ENCODE measurements around the gene RNF25. TPM values are rescaled to one million over a fixed set of nuclear protein-coding genes. Genes with fewer than 3 reads are reported as not detected.

The RNF25 gene
- total and polyA plus RNA-seq, 2 of the 4 experiments (the other 2 are of a cell fraction), result 56.5 to 78.1 TPM

DNA sequence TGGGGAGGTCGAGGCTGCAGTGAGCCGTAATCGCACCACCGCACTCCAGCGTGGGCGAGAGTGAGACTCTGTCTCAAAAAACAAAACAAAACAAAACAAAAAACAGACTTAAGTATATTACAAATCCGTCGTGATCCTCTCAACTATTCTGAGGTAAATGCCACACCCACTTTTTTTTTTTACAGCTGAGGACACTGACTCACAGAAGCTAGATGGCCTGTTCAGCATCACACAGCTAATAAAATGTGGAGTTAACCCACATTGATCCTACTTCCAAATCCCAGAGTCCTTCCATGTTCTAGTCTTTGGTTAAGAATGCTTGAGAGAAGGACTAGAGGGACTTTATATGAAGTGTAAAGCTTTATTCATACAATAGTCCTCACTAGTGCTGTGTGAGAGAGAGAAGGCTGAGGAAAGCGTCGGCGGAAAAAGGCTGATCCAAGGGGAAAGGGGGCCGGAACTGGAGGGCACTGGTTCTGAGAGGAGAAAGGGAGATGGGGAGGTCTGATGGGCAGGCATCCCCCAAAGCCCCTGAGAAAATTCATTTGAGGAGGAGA is 627 bp downstream of the RNF25 start:
- H3K18ac ChIP-seq (ENCODE audit: low read depth, low read length), result no peak overlapping the region
- H2BK15ac ChIP-seq (ENCODE audit: low read depth, low read length), result no peak overlapping the region
- 0 out of 2 replicates have a peak overlapping the region, but pooled peaks have one; percentile 18 for H3K23ac ChIP-seq (ENCODE audit: low read depth, low read length)
- peak overlapping the region; percentile 72 for H4K5ac ChIP-seq (ENCODE audit: low read depth, low read length)
- dilution Hi-C loops (cut with HindIII; ENCODE audit: low sequenced_read_pairs, unreplicated experiment) (no loop called here), in situ Hi-C loops (cut with MboI; ENCODE audit: low sequenced_read_pairs) (no loop called here), intact Hi-C loops (cut with micrococcal nuclease) (no loop called here)
- no peaks in the 10 kb centered on the region for H3K9me3 ChIP-seq (ENCODE audit: control insufficient read depth, insufficient read depth, low read length)
- H3K9ac ChIP-seq (ENCODE audit: low read depth, low read length), result peak overlapping the region; percentile 87
- no peaks in the 10 kb centered on the region for H3K27me3 ChIP-seq (ENCODE audit: control insufficient read depth, insufficient read depth, low read length)
- H3K79me1 ChIP-seq (ENCODE audit: low read depth in 1 of 2, low read length in 2 of 2), result peaks cover 39% of the 10 kb centered on the region in 2 experiments
- 81% methylated on average over 5 of the region's 12 CpGs; no CpG with 5 or more reads in 1 of the 2 experiments for WGBS, 2 experiments (ENCODE audit: extremely low coverage in 2 of 2, insufficient read length in 1 of 2)
- peaks cover 2% of the 10 kb centered on the region; the same call in 1 of the 2 replicates for H3K4me1 ChIP-seq (ENCODE audit: control insufficient read depth, insufficient read depth, low read length)
- H4K91ac ChIP-seq (ENCODE audit: insufficient read depth, low read depth, low read length), result peak overlapping the region; percentile 19; the same call in 1 of the 2 replicates
- ATAC-seq (ENCODE audit: low read depth) (no peak; the same call in 1 of the 2 replicates), DNase-seq (peak; percentile 20)
- peak overlapping the region; percentile 96 for H2AFZ ChIP-seq (replicated peaks; ENCODE audit: low read length, poor library complexity)
- peak overlapping the region; percentile 62 for H2AK5ac ChIP-seq (ENCODE audit: low read depth, low read length)
- no peak overlapping the region for H3K56ac ChIP-seq (ENCODE audit: extremely low read depth, insufficient read depth, low read length)
- H3K4ac ChIP-seq (ENCODE audit: low read depth, low read length), result peak overlapping the region; percentile 76
- peak overlapping the region; percentile 81 for H3K27ac ChIP-seq (ENCODE audit: insufficient read depth, low read length)
- peaks cover 18% of the 10 kb centered on the region for H3K36me3 ChIP-seq (ENCODE audit: control insufficient read depth, insufficient read depth, low read length)
- H3K9me1 ChIP-seq (ENCODE audit: insufficient read depth, low read length), result no peaks in the 10 kb centered on the region
- H4K8ac ChIP-seq (ENCODE audit: low read depth in 2 of 2, low read length in 2 of 2), result peak overlapping the region; percentile 70 to 95
- ChIA-PET CTCF (interaction anchor here (2.8 kb wide), 1 partner anchor 16 kb away, joined by 7 read pairs; no protein-coding TSS in a partner anchor), POLR2A (ENCODE audit: unreplicated experiment) (no interaction called here)
- no peak overlapping the region for H2BK20ac ChIP-seq (ENCODE audit: low read depth, low read length)
- peaks cover 13% of the 10 kb centered on the region; the same call in 1 of the 2 replicates for H4K20me1 ChIP-seq (ENCODE audit: insufficient read depth, low read length)
- BruUV-seq (replicated peaks), result TSS peak; percentile 57
- peak overlapping the region; percentile 76 for H3K4me2 ChIP-seq (ENCODE audit: low read depth, low read length)
- peak overlapping the region; percentile 85; the same call in 1 of the 2 replicates for H3K14ac ChIP-seq (replicated peaks; ENCODE audit: low read depth, low read length)
- H2BK5ac ChIP-seq (ENCODE audit: low read depth, low read length, poor library complexity, severe bottlenecking), result peak overlapping the region; percentile 56
- TF ChIP-seq POLR2A (IDR thresholded peaks at IDR 0.05; ENCODE audit: low read depth, low read length) (no peak), MXI1 (IDR thresholded peaks at IDR 0.05; ENCODE audit: borderline replicate concordance, low read depth, low read length) (no peak)
- peak overlapping the region; percentile 74 for H2AK9ac ChIP-seq (replicated peaks; ENCODE audit: low read depth, low read length, poor library complexity)
- H3K4me3 ChIP-seq (ENCODE audit: insufficient read depth, low read depth, low read length), result peak overlapping the region; percentile 75
- no peak overlapping the region for H2BK120ac ChIP-seq (ENCODE audit: low read depth, low read length)
